DND-41 (cell line): ENCODE data around the gene LONRF2.

Experiments used
- CTCF ChIP-seq: IDR thresholded peaks from 2 replicates; pipeline ENCODE4 v1.5.1; 2012; ENCODE audit warnings: borderline replicate concordance, low read length, moderate library complexity, mild to moderate bottlenecking; ENCODE audit not compliant: poor library complexity, severe bottlenecking; ENCODE audit errors: extremely low read depth
- EZH2 ChIP-seq: IDR thresholded peaks from 3 replicates; pipeline ENCODE4 v1.6.1; 2012; ENCODE audit warnings: borderline replicate concordance, low read depth, mild to moderate bottlenecking, moderate library complexity, low read length, inconsistent platforms; ENCODE audit not compliant: severe bottlenecking

DNA sequence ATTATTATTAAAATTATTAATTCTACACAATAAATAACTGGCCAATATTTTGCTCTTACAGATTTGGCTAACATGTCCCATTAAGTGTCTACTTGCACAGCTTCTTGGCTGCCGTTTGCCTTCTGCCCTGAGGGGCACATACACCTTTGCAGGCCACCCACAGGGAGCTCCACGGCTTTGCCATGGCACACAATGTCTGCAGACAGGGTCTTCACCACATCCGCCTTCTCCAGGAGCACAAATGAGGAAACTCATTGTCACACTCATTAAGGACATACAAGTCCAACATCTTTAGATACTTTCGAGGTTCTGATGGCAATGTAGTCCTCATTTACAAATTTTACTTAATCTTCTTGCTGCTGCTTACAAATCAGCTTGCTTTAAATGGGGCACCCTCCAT, 45.6 kb downstream of the LONRF2 start:
- no peak for TF ChIP-seq CTCF
- TF ChIP-seq EZH2, result no peak
